GM12891 (cell line): ENCODE measurements around the gene LONP2.

ENCODE experiments used
- POLR2A ChIP-seq: IDR thresholded peaks from 2 replicates; pipeline ENCODE4 v1.6.1; 2011; ENCODE audit warnings: low read depth, low read length, control low read depth
- POLR2AphosphoS5 ChIP-seq: IDR thresholded peaks from 2 replicates; pipeline ENCODE4 v1.6.1; 2011; ENCODE audit warnings: low read depth, low read length, control low read depth
- TAF1 ChIP-seq: IDR thresholded peaks from 2 replicates; pipeline ENCODE4 v1.6.1; 2011; ENCODE audit warnings: low read depth, low read length, control low read depth

DNA sequence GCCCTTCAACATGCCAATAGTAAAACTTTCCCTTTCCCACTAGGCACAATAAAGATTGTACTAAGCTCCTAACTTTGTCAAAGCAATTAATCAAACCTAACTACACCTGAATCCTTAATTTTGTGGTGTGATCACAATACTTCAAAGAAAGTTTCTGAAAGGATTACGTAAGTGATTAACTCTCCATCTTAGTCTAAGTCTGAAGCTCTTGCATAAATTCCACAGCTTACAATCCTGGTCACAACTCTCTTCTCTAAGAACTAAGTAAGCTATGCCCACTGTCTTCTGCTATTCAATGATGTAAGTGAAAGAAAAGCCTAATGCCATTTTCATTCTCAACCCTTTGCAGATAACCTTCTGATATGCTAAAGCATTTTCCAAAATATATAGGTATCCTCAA lies 125.7 kb downstream of the LONP2 start:
- no peak for TF ChIP-seq POLR2AphosphoS5
- no peak for TF ChIP-seq POLR2A
- no peak for TF ChIP-seq TAF1
